Ureter (tissue), 1 donor: ENCODE results near the gene SPOP. TPM values are rescaled to one million over a fixed set of nuclear protein-coding genes. Genes with fewer than 3 reads are reported as not detected.
"Not testable (repeated sequence)": the region's sequence is repeated elsewhere in the genome, so short reads cannot be mapped to it uniquely, and the experiment has no call there.

Experiments
- DNase-seq: peaks from one replicate; pipeline ENCODE4 v3.0.0-alpha.2; 2020; ENCODE audit warnings: low spot score
- total RNA-seq: library from RNA; stranded (reverse); gene quantifications from one replicate; pipeline ENCODE4 v1.2.4, GENCODE V29; 2023
- donor health status: DM: yes; HTN: yes; CAD: no.

SPOP gene
- total RNA-seq, 1 donor from 2014 or later, result 107 TPM

DNA sequence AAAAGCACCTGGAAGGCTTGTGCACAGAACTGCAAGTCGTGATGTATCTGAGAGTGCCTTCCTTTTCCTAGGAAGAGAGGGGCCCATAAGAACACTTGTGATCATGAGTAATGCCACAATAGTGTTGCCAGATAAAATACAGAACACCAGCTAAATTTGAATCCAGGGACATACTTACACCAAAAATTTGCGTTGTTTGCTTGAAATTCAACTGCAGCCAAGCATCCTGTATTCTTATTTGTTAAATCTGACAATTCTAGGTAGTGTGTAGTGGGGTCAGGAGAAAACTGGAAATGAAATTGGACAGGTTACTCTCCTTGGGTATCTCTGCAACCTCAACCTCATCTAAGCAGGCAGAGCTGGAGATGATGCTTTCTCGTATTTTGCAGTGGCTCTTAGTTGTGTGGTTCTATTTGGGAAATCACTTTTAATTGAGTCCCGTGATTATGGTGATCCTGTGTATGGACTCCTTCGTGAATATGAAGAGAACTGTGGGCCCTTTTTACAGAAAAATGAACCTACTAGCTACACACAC is 17.9 kb upstream of the SPOP start:
- DNase-seq, result no peak

DNA sequence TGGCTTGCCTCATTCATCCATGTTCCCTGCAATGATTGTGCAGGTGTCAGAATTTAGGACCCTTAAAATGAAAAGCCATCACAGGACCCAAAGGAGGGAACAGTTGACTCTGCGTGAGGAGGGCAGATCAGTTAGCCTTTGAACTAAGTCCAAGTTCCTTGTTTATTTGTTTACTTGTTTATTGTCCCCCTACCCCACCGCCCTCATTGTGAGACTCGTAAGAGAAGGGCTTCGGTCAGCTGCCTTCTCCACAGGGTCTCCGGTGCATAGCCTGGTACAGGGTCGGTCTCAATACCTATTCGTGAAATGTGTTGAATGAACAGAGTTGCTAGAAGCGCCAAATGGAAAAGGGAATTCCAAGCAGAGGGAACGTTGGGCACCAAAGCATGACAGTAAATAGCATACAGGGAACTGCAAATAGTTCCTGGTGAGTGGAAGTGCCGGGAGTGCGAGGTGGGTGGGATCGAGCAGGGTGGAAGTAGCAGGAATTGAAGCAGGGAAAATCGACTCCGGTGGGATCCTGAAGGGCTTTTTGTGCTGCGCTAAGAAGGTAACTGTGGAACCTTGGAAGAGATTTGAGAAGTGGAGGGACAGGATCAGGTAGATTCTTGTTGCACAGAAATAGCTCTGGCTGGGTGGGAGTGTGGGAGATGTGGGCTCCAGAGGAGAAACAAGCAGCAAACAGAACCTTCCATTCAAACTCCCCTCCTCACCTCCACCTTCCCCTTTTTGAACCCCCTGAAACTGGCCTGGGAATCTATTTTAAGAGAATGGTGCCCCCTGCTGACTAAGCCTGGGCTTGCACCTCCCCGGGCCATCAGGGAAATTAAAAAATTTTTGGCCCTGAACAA is 17.2 kb upstream of the SPOP start:
- peak; percentile 65 for DNase-seq

DNA sequence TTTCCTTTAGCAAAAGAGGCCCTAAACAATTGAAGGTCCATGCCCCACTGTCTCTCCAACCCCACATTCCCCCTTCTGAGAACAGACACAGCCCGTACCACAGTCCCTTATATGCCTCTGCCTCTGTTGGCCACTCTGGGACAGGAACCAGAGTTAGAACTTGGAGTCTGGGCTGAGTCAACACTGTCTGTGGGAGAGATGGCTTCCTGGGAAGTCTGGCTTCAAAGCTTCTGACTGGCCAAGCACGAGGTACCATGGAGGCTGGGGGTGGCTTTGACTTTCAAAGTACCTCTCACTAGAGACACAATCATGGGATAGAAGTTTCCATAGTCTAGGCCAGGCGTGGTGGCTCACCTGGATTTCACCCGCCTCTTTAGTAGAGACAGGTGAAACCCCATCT is 14.9 kb upstream of the SPOP start:
- DNase-seq, result no peak

DNA sequence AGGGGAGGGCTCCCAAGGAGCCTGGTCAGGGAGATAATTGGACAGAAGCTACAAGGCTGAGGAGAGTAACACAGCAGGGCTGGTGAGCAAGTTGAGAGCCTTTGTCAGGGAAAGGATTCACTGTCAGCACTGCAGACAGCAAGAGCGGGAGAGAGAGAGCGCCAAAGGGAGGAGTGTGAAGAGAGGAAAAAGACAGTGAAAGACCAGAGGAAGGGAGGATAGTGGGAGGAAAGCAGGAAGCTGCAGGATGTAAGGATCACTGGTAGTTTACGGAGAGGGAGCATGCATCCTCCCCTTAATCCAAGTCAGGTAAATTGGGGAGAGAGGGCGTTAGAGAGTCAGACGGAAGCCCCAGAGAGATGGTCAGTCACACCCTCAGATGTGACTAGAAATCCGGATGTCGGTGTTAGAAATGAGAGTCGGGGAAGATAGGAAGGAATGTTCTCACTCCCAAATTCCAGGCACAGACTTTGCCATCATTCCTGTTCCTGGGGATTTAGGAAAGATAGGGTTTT is 13.8 kb upstream of the SPOP start:
- DNase-seq, result no peak

DNA sequence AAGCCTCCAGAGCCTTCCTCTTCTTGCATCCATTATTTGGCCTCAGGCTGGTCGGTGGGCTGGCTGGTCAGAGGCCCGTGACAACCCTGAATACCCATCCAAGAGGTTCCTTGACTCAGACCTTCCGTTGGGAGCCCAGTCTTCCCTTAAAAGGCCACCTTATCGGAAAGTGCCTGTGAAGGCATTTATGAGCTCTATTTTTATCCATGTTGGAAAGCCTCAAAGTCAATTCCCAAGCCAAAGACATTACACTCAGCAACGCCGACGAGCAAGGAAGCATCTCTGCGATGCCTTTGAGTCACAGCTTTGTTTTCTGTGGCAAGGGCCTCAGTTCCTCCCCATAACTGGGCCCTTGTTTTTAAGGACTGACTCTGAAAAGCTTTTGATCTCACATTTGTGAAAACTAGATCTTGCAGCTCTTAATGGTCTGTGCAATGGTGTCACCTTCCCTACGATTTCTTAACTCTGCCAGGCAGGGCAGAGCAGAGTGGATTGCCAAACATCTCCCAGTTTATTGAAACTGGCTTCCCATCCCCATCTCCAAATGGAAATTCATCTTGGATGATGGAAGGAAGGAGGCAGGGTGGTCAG is 13.3 kb upstream of the SPOP start:
- peak; percentile 72 for DNase-seq

DNA sequence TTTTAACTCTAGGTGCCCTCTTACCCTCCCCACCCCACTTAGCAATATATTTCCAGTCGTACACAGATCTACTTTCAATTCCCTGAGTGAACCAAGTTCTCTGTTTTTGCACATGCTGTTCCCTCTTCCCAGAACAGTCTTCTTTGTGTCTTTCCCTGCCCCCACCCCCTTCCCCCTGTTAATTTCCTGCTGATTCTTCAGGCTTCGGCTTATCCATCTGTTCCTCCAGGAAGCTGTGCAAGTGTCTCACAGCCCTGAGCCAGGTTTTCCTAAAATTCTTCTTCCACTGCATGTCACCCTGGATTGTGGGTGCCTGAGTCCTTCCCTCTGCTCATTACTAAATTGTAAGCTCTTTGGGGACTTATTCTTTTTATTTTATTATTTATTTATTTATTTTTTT is 12.4 kb upstream of the SPOP start:
- no peak for DNase-seq

DNA sequence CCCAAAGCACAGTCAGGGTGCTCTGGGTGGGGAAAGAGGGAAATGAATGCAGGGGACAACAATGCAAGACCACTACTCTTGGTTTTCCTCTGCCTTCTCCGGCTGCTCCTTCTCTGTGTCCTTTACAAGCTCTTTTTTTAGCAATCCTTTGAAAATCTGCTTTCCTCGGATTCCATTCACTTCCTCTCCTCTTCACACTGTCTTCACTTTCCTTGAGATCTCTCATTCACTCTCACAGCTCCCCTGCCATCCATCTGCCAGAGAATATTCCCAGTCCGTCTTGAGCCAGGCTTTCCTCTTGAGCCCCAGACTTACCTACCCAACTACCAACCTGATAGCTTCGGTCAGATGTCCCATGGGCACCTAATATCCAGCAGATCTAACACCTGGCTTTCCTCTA is 11.0 kb upstream of the SPOP start:
- no peak for DNase-seq

DNA sequence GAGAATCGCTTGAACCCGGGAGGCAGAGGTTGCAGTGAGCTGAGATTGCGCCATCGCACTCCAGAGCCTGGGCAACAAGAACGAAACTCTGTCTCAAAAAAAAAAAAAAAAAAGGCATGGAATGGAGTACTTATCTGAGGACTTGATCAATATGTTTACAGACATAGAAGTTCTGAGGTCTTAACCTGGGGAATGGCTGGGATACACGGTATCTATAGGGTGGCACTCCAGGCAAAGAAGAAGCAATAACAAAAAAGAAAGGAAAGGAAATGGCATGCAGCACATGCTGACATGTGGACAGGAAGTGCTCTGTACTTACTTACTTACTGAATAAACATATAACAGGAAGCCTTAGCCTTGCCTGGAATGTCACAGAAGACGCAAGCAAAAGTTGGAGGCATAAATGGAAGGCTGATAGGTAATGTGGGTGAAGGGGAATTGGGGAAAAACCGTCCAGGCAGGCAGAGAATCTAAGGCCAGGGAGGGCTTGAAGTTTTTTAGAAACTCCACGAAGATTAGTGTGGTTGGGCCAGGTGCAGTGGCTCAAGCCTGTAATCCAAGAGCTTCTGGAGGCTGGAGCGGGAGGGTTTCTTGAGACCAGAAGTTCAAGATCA is 10.1 kb upstream of the SPOP start:
- DNase-seq, result no peak

DNA sequence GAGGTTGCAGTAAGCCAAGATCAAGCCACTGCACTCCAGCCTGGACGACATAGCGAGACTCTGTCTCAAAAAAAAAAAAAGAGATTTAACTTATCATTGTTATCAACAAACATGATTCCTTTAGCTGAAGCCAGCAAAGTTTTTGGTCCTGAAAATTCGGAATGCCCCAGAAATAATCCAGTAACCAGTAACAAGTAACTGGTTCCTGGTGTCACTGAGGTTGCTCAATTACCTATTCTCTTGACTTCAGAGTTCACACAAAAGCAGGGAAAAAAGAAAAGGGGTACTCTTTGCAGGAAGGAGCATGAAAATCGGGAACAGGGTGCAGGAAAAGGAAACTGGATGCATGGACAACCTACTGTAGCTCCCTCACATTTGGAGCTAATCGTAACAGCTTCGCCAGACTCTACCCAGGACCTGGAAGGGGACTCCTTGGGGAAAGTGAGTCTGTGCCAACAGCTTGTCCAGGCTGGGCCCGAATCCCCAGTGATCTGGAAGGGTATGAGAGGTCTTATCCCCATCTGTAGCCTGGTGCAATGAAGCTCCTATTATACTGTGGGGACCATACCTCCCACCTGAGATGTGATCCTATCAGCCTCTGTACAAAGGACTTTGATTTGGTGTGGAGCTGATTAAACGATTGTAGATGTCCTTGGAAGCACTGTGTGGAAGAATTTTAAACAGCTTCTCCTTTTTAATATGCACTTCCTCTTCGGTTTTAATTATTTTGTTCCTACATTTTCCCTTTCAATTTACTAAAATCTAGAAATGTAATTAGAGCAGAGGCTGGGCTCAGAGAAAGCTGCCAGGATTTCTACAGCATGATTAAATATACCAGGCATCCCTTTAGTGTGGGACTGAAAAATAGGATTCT is 3.4 kb upstream of the SPOP start:
- DNase-seq, result no peak

DNA sequence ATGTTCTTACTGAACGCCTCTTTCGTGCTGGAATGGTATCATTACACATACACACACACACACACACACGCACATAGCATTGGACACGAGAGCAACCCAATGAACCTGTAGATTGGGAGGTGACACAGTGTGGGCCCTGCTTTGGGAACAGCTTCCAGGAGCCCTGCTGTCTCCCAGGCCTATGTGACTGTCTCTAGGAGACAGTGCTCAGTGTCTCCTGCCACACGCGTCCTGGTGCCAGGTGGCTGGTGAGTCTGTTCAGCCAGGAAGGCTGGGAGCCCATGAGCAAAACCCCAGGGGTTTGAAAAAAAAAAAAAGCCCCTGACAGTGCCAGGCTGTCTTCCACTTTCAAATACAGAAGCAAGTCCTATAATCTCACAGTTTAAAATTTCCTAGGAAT is 2.4 kb upstream of the SPOP start:
- DNase-seq, result no peak

DNA sequence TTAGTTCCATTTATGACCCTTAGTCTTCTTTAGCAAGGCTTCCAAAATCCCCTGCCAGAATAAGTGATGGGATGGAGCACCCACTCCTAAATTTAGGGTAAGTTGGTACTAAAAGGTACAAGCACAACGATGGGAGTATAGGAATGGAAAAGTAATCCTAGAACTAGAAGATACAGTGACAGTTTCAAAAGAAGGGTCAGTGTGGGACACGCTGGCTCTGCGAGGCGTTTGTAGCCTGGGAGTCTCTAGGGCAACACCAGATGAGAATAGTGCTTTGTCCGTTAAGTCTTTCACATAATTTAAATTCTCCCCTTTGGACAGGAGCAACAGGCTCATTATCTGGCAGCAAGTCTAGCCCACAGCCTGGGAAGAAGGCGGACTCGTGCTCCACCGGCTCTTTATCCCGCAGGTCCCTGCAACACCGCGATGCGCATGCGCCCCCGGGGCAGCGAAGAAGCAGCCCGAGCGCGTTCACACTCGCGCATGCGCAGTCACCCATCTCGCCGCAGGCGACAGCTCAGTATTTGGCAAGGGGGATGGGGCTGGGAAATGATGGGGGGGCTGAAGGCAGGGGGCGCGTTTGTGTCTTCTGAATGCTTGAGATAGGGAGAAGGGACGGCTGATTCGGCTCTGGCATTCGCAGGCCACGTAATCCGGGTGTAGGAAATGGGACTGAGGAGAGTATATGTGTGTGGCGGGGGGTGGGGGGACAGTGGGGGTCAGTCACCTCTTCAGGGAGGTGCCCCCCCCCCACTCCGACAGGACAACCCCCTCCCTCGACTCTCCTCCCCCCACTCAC is 564 bp downstream of the SPOP start:
- DNase-seq, result peak; percentile 96

DNA sequence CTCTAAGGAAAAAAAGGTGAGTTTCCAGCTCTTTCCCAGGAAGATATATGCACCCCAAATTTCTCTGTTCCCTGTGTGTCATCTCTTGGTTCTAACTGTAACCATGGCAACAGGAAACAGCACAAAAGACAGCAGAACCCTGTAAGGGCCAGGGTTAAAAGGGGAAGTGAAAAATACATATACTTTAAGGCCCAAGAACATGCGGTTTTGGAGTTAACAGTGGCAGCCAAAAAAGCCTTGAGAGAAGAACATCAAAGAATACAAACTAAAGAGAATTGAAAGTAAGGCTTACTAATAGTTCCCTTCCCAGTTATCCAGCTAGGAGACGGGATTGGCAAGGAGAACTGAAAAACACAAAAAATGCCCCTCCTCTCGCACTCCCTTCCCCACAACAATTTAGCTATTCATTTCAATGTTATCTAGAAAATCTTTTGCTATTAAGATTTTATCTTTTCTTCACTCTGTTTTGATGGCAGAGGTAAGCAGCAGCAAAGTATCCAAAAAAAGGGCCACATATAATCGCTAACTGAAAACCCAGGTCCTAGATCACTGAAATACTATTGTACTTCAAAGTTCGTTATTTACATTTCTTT is 1.5 kb downstream of the SPOP start:
- no peak for DNase-seq

DNA sequence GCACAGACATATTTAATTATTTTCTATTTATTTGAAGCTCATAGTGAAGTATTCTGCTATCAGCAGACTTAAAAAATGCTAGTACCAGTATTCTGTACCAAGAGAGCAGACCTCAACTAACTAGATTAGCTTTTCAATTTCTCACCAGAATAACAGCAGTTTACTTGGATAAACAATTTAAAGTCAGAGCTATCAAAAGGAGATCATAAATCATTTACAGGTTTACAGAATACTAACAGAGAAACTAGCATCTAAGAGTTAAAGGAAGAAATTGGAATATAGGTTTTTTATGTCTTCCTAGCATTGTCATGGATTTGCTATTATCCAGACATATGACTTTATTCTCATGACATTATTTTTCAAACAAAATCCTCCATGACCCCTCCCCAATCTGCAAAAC is 3.4 kb downstream of the SPOP start:
- no peak for DNase-seq

DNA sequence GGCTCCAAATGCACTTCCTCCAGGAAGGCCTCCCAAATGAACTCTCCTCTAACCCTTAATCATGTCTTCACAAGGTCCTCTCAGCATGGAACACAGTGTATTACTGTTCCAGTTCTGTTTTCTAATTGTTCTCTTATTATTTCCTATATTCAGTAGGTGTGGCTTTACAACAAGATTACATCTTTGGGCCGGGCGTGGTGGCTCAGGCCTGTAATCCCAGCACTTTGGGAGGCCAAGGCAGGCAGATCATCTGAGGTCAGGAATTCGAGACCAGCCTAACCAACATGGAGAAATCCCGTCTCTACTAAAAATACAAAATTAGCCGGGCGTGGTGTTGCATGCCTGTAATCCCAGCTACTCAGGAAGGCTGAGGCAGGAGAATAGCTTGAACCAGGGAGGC is 4.2 kb downstream of the SPOP start:
- not testable (repeated sequence) for DNase-seq

DNA sequence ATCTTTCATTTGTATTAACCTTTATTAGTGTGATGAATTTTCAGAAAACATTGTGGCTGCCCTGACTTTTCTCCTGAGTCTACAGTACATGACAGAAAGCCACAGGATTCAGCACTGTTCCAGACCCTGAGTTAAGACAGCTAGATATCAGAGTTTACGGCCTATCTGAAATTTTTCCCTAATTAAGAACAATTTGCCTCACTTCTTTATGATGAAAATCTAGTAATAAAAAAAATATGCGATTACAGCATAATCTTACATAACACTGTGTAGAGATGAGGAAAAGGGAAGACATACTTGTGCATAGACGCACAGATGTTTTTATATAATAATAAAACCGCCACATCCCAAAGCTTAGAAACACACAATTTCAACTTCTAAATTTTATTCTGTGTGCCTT is 7.3 kb downstream of the SPOP start:
- no peak for DNase-seq

DNA sequence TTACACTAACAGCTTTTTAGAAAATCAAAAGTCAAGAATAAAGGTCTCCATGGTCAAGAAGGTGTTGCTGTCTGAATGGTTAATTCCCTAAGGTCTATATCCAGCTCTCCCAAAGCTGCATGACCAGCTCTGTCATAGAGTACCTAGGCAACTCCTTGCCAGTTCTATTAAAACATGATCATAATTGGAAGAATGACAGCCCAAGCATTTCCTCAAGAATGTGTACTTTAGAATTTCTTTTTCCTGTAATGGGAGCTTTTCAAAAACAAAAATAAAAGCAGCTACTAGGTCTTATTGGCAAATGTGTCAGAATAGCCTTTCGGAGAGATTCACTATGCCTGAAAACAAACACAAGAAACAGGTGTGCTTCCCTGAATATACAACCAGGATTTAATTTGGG is 7.9 kb downstream of the SPOP start:
- DNase-seq, result no peak

DNA sequence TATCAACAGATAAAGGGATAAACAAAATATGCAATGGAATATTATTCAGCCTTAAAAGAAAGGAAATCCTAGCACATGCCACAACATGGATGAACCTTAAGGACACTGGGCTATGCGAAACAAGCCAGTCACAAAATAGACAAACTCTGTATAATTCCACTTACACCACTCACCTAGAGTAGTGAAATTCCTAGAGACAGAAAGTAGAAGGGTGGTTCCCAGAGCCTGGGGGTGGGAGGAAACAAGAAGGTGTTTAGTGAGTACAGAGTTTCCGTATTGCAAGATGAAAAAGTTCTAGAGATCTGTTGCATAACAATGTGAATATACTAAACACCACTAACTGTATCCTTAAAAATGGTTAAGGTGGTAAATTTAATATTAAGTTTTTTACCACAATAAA is 10.0 kb downstream of the SPOP start:
- DNase-seq, result no peak

DNA sequence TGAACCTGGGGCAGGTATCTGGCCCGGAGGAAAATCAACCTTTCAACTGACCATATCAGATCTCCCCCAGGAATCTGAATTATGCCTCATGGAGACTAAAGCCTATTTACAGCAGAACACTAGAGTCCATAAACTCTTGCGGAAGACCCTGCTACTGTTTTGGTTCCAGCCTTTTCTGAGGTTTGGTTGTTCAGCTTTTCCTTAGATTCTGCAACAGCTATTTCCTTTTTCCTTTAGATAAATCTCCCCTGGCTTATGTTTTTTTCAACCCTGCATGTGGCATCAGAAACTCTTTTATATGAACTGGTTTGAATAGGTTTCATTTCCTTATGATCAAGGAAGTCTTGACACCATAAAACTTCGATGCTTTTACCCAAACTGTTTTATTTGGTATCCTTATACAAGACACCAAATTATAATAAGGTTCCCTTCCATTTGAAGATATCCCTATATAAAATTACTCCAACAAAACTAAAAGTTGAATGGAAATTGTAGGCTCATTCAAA is 13.1 kb downstream of the SPOP start:
- DNase-seq, result no peak

DNA sequence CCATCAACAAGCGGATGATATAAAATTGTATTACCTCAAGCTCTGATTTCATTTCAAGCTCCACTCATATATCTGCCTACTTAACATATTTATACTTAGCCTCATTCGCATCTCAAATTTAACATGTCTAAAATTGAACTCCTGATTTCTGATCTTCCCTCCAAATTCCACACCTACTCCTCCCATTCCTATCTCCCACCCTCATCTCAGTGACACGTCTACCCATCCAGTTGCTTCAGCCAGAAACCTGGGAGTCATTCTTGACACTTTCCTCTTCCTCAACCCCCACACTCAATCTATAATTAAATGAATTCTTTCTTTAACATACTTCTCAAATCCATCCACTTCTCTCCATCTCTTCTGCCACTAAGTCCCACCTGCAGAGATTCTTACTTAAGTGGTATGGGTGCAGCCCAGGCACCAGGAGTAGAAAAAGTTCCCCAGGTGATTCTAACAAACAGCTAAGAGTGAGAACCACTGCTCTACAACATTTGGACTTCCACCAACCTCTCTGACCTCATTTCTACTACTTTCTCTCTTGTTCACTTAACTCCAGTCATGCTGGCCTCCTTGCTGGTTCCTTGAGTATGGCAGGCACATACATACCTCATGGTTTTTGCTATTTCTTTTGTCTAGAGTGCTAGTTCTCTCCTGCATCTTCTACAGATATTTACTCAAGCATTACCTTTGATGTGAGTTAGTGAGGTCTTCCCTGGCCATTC is 18.1 kb downstream of the SPOP start:
- no peak for DNase-seq

DNA sequence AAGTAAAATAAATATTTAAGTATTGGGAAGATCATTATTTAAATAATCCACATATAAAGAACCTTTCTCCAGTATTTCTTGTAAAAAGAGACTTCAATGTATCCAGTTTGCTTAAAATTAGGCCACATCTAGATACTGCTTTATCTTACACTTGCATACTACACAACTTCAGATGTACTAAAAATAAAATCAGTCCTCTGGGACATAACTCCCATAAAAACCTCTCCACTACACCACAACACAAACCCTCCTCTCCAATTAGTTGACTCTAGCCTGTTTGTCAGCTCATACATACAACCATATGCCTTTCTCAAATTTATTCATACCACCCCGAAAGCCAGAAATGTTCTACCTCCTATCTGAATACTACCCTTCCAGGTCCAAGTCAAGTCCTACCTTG is 21.6 kb downstream of the SPOP start:
- no peak for DNase-seq
